Endothelial cell (in vitro differentiated cells): ENCODE measurements around the gene BLMH. TPM values are rescaled to one million over a fixed set of nuclear protein-coding genes. Genes with fewer than 3 reads are reported as not detected.

ENCODE experiments used
- DNase-seq: peaks from one replicate; pipeline ENCODE4 v3.0.0; 2021; ENCODE audit warnings: low spot score
- H3K27ac Mint-ChIP-seq: one replicate; pipeline ENCODE4 v1.8.0; 2021; ENCODE audit warnings: mixed read lengths, inconsistent platforms; ENCODE audit not compliant: unreplicated experiment
- H3K27me3 Mint-ChIP-seq: one replicate; pipeline ENCODE4 v1.8.0; 2021; ENCODE audit warnings: mild to moderate bottlenecking, moderate library complexity, mixed read lengths, inconsistent platforms; ENCODE audit not compliant: unreplicated experiment
- H3K36me3 Mint-ChIP-seq: one replicate; pipeline ENCODE4 v1.8.0; 2021; ENCODE audit warnings: mild to moderate bottlenecking, low read depth, mixed read lengths, inconsistent platforms; ENCODE audit not compliant: unreplicated experiment
- H3K4me1 Mint-ChIP-seq: one replicate; pipeline ENCODE4 v1.8.0; 2021; ENCODE audit warnings: mild to moderate bottlenecking, mixed read lengths, inconsistent platforms; ENCODE audit not compliant: unreplicated experiment
- H3K4me3 Mint-ChIP-seq: one replicate; pipeline ENCODE4 v1.8.0; 2021; ENCODE audit warnings: mild to moderate bottlenecking, mixed read lengths, inconsistent platforms; ENCODE audit not compliant: unreplicated experiment
- H3K9me3 Mint-ChIP-seq: one replicate; pipeline ENCODE4 v1.8.0; 2021; ENCODE audit warnings: mixed read lengths, inconsistent platforms; ENCODE audit not compliant: unreplicated experiment
- CTCF ChIP-seq: fragments of 200-600 bp; sonication (generic); IDR thresholded peaks from one replicate; pipeline ENCODE4 v1.5.0; 2021; ENCODE audit warnings: antibody characterized with exemption; ENCODE audit not compliant: unreplicated experiment
- total RNA-seq: library from RNA; stranded (reverse); fragmentation: NEBNext Ultra II Directional; extraction: Animal tissue kit (Norgen Biotek cat#: 25700); gene quantifications from one replicate; pipeline ENCODE4 v1.2.1, GENCODE V29; 2021; ENCODE audit not compliant: unreplicated experiment

Gene BLMH
- total RNA-seq, 1 donor from 2014 or later, result 150 TPM

GRCh38 chr17:30290077-30290476 lies 1.7 kb downstream of the BLMH start:
- no peaks in the 10 kb centered on the region for H3K9me3 Mint-ChIP-seq
- no peak for DNase-seq
- H3K27ac Mint-ChIP-seq, result no peak overlapping the region
- peak overlapping the region; percentile 99 for H3K4me3 Mint-ChIP-seq
- TF ChIP-seq CTCF, result no peak
- peaks cover 17% of the 10 kb centered on the region for H3K36me3 Mint-ChIP-seq
- no peaks in the 10 kb centered on the region for H3K27me3 Mint-ChIP-seq
- H3K4me1 Mint-ChIP-seq, result peaks cover 12% of the 10 kb centered on the region

GRCh38 chr17:30279156-30279555 lies 12.6 kb downstream of the BLMH start:
- Mint-ChIP-seq H3K4me1 (no peaks in the 10 kb centered on the region), H3K27me3 (peaks cover 4% of the 10 kb centered on the region), H3K9me3 (no peaks in the 10 kb centered on the region), H3K4me3 (no peak overlapping the region), H3K27ac (no peak overlapping the region), H3K36me3 (peaks cover 16% of the 10 kb centered on the region)
- DNase-seq, result no peak
- no peak for TF ChIP-seq CTCF

- peak; percentile 12 for TF ChIP-seq CTCF
- H3K36me3 Mint-ChIP-seq, result peaks cover 22% of the 10 kb centered on the region
- H3K4me1 Mint-ChIP-seq, result peaks cover 5% of the 10 kb centered on the region
- peaks cover 4% of the 10 kb centered on the region for H3K27me3 Mint-ChIP-seq
- no peaks in the 10 kb centered on the region for H3K9me3 Mint-ChIP-seq
- no peak overlapping the region for H3K27ac Mint-ChIP-seq
- H3K4me3 Mint-ChIP-seq, result no peak overlapping the region
- DNase-seq, result peak; percentile 23
Observed at GRCh38 chr17:30278032-30278431, 13.7 kb downstream of the BLMH start.

- DNase-seq, result no peak
- TF ChIP-seq CTCF, result no peak
- H3K36me3 Mint-ChIP-seq, result peaks cover 28% of the 10 kb centered on the region
Observed at GRCh38 chr17:30275911-30276310, 15.8 kb downstream of the BLMH start.

GRCh38 chr17:30274887-30275286 lies 16.9 kb downstream of the BLMH start:
- no peak for DNase-seq
- H3K4me1 Mint-ChIP-seq, result peaks cover 5% of the 10 kb centered on the region
- no peaks in the 10 kb centered on the region for H3K9me3 Mint-ChIP-seq
- TF ChIP-seq CTCF, result no peak
- no peak overlapping the region for H3K27ac Mint-ChIP-seq
- no peaks in the 10 kb centered on the region for H3K27me3 Mint-ChIP-seq
- H3K4me3 Mint-ChIP-seq, result no peak overlapping the region
- H3K36me3 Mint-ChIP-seq, result peaks cover 28% of the 10 kb centered on the region

More at GRCh38 chr17:30275911-30276310, 15.8 kb downstream of the BLMH start:
- H3K4me3 Mint-ChIP-seq, result no peak overlapping the region
- H3K4me1 Mint-ChIP-seq, result peaks cover 5% of the 10 kb centered on the region
- H3K27ac Mint-ChIP-seq, result no peak overlapping the region
- no peaks in the 10 kb centered on the region for H3K27me3 Mint-ChIP-seq
- H3K9me3 Mint-ChIP-seq, result no peaks in the 10 kb centered on the region
